Kidney capillary endothelial cell (primary cell): ENCODE data around the gene PDE11A.

Experiments used
- DNase-seq: peaks from one replicate; pipeline ENCODE4 v3.0.0-alpha.2; 2018; ENCODE audit warnings: low spot score

PDE11A gene

GRCh38 chr2:177597759-177598158, 474.8 kb downstream of the PDE11A start:
- no peak for DNase-seq

DNA sequence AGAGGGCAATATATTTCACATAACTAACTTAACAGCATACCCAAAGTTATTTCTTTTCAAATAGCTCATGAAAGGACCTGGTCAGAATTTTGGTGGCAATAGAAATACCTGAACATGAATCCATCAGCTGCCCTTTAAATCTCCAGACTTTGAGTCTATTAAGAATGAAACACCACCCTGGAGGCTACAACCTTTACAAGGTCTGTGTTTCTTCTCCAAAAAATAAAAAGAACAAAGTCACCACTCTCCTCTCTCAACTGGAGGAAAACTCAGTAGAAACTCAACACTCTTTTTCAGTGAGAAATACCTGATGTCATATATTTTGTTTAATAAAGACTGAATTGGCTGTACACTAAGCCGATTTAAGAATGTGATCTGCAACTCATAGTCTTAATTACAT, 475.7 kb downstream of the PDE11A start:
- DNase-seq: no peak

DNA sequence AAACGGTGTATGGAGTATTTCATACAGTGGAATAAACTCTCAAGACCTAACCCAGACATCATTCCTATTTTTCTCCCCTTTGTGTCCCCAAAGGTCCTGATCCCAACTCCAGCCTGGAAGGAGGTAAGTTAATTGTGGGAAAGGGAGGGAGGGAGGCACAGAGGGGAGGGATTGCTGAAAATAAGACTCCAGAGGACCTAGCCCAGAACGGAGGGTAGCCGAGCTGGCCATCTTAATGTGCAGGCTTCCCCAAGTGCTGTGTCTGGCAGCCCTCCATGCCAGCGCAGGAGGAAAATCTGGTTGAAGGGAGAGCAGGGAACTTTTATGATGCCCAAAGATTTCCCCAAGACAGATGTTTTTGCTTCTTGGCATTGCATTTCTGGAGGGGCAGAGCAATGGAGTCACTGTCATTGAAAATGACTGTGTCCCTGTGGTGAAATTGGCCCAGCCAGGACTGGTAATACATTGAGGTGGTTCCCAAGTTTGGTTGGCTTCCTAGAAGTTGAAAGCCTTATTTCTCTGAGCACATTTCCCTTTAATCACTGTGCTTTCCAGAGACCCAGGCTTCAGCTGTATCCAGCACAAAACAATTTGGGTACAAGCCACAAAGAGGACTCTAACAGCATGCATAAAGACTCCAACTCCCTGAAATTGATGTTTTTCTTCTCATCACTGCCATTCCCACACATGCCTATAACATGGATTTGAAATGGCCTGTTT, 477.3 kb downstream of the PDE11A start:
- DNase-seq: no peak

GRCh38 chr2:177593402-177593801, 479.2 kb downstream of the PDE11A start:
- DNase-seq: no peak

GRCh38 chr2:177592945-177593344, 479.6 kb downstream of the PDE11A start:
- DNase-seq: no peak

- DNase-seq: no peak
Measured at GRCh38 chr2:177592397-177592796, 480.2 kb downstream of the PDE11A start.

DNA sequence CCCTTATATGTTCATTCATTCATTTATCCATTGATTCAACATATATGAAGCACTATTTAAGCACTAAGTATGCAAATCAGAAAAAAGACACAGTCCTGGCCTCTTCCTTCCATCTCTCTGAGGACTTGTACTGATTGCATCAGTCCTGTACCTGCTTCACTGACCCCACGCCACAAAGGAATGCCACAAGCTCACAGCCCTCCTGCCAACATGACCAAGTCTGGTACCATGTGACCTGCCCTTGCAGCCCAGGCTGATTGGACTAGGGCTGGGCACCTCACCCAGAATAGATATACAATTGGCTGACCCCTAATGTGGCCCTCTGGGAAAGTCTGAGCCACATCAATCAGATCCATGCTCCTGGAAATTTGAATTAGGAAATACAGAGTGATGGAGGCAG, 483.4 kb downstream of the PDE11A start:
- no peak for DNase-seq

DNA sequence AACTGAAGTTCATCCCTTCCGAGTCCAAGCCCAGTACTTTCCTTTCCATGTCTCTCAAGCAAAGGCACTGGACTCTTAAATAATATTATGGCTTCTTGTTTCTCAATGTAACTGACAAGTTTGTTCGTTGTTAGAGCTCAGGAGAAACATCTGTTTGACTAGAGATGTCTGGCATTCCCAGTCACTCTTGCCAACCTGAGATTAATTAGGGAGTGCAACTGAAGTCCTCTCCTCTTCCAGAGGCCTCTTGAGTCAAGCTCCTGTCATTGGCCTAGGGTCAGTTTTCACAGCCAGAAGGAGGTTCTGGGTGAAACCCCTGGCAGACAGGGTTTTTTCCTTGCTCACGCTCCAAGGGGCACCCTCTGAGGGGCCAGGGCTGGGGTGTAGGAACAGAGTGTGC, 483.9 kb downstream of the PDE11A start:
- DNase-seq: no peak

DNA sequence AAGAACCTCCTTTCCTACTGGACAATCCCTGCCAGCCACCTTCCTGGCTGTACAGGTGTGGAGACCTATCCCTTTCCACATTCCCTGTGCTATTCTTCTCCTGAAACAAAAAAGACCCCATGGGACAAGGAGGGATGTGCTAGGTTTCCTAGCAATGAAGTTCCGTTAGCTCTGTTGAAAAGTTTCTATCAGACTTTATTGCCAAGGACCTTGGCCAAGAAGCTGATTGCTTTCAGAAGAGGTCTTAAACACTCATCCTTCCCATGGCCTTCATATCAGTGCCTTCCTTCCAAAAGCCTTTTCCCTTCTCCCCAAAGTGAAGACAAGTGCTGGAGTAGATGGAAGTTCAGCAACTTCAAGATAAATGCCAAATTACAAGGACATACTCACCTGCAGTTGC, 485.2 kb downstream of the PDE11A start:
- DNase-seq: no peak

DNA sequence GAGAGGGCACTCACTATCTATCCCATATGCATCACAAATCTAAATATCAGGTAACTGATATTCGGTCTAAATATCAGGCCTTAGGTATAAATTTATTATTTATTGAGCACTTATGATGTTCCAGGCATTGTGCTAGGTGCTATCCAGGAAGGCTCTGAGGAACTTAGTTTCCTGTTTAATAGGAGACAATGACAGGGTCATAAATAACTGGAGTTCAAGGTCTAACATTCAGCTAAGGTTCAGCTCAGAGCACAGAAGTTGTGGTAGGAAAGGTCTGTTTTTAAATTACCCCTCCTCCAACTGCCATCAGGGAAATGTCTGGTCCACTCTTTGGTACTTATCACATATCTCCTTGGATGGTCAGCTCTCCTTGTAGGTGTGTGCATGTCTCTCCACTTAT, 486.4 kb downstream of the PDE11A start:
- DNase-seq: no peak

DNA sequence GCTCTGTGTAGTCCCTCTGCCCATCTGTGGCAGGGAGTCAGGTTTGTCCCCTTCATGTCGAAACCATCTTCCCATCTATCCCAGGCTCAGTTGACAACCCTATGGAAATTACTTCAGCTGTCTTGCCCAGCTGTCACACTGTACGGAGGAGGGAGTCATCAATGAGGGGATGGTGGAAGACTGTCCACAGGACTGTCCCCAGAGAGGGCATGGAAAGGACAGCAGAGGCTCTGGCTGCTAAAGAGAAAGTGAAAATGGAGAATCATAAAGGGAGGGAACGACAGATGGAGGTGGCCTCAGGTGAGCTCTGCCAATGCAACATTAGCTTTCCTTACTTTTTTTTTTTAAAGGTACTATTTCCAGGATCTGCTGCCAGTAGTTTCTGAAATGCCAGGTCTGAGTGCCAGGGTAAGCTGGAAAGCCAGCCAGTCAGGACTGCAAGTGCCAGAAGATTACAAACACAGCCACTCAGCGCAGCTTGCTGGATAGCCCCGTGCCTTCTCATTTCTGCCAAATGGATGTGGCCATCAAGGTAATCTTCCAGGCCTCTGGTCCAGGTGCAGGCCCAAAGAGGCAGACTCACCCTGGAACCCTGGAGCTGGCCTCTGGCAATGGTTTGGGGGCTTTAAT, 487.2 kb downstream of the PDE11A start:
- DNase-seq: no peak

- DNase-seq: no peak
Measured at GRCh38 chr2:177584030-177584692, 488.4 kb downstream of the PDE11A start.

DNA sequence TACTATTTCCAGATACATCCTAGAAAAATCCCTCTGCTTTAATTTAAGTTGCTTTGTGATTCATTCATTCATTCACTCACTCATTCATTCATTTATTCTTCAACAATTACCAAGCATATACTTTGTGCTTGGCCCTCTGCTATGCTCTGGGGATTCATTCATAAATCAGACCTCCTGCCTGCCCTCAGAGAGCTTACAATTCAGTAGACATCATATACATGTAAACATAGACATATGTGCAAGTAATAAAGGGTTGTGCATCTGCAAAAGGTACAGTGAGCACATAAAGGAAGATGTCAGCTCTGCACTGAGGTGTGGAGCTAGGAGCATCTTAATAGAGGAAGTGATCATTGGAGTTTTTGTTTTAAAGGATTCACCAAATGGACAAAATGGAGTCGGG, 490.6 kb downstream of the PDE11A start:
- DNase-seq: no peak

GRCh38 chr2:177579486-177580036, 493.0 kb downstream of the PDE11A start:
- no peak for DNase-seq

DNA sequence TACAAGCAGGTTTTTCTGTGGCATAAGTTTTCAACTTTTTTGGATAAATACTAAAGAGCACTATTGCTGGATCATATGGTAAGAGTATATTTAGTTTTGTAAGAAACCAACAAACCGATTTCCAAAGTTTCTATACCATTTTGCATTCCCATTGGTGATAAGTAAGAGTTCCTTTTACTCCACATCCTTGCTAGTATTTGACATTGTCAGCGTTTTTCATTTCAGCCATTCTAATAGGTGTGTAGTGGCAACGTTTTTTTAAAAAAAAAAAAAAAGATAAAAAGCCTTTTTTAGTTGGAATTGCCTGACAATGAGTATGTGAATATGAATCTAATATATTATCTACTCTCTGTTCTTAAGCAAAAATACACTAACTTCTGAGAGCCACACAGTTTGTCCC, 494.1 kb downstream of the PDE11A start:
- no peak for DNase-seq

GRCh38 chr2:177577075-177577474, 495.5 kb downstream of the PDE11A start:
- no peak for DNase-seq

DNA sequence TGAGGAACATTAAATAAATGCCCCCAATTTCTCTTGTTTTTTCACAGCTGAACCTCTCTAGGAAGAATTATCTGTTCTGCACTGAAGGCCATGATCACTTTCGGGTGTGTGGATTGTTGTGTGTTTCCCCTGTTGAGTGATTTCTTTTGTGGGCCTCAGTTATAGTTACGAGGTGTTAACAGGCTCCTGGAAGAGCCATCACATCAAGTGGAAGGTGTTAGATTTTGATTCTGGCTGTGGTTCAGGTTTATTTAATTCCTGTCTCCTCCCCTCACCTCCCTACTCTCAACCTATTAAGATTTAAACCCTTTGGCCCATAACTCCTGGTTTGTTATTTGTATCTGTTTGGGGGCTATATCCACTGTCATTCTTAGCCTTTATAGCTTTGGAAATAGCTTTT, 497.2 kb downstream of the PDE11A start:
- DNase-seq: no peak

DNA sequence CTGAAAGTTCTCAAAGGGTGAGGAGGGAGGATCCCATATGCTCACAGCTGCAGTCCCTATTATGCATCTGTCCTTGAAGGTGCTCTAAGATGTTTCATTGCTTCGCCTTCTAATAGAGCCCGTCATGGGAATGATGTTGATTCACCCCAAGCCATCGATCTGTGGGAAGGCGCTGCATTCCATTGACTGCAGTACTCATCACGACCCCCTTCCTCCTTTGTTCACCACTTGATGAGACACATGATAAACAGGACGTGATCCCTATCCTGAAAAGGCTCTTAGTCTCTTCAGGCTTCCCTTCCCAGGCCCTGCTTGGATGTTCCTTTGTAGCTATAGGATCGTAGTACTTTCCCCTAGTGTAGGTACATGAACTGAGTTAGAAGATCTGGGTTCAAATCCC, 498.2 kb downstream of the PDE11A start:
- DNase-seq: no peak
